ENCODE data around the gene PCDH9.

The PCDH9 gene

GRCh38 chr13:66807251-66807650, 422.9 kb downstream of the PCDH9 start:
- no peak for DNase-seq (ENCODE audit: low read depth in 1 of 2, low spot score in 1 of 2)
- Histone ChIP-seq H3K27me3 (ENCODE audit: insufficient read depth, poor library complexity, severe bottlenecking) (no peaks in the 10 kb centered on the region), H3K27ac (replicated peaks) (no peak overlapping the region), H3K4me3 (replicated peaks; ENCODE audit: insufficient read depth, low read length) (no peak overlapping the region)
- TF ChIP-seq, protein P1, sequence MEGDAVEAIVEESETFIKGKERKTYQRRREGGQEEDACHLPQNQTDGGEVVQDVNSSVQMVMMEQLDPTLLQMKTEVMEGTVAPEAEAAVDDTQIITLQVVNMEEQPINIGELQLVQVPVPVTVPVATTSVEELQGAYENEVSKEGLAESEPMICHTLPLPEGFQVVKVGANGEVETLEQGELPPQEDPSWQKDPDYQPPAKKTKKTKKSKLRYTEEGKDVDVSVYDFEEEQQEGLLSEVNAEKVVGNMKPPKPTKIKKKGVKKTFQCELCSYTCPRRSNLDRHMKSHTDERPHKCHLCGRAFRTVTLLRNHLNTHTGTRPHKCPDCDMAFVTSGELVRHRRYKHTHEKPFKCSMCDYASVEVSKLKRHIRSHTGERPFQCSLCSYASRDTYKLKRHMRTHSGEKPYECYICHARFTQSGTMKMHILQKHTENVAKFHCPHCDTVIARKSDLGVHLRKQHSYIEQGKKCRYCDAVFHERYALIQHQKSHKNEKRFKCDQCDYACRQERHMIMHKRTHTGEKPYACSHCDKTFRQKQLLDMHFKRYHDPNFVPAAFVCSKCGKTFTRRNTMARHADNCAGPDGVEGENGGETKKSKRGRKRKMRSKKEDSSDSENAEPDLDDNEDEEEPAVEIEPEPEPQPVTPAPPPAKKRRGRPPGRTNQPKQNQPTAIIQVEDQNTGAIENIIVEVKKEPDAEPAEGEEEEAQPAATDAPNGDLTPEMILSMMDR (IDR thresholded peaks at IDR 0.05; ENCODE audit: insufficient read depth, low read length), result no peak
- no peak for TF ChIP-seq GABPA (IDR thresholded peaks at IDR 0.05; ENCODE audit: low read depth)
- TF ChIP-seq, protein P2, sequence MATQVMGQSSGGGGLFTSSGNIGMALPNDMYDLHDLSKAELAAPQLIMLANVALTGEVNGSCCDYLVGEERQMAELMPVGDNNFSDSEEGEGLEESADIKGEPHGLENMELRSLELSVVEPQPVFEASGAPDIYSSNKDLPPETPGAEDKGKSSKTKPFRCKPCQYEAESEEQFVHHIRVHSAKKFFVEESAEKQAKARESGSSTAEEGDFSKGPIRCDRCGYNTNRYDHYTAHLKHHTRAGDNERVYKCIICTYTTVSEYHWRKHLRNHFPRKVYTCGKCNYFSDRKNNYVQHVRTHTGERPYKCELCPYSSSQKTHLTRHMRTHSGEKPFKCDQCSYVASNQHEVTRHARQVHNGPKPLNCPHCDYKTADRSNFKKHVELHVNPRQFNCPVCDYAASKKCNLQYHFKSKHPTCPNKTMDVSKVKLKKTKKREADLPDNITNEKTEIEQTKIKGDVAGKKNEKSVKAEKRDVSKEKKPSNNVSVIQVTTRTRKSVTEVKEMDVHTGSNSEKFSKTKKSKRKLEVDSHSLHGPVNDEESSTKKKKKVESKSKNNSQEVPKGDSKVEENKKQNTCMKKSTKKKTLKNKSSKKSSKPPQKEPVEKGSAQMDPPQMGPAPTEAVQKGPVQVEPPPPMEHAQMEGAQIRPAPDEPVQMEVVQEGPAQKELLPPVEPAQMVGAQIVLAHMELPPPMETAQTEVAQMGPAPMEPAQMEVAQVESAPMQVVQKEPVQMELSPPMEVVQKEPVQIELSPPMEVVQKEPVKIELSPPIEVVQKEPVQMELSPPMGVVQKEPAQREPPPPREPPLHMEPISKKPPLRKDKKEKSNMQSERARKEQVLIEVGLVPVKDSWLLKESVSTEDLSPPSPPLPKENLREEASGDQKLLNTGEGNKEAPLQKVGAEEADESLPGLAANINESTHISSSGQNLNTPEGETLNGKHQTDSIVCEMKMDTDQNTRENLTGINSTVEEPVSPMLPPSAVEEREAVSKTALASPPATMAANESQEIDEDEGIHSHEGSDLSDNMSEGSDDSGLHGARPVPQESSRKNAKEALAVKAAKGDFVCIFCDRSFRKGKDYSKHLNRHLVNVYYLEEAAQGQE (IDR thresholded peaks at IDR 0.05; ENCODE audit: insufficient replicate concordance, low read depth), result no peak
- TF ChIP-seq POLR2AphosphoS5 (IDR thresholded peaks at IDR 0.05; ENCODE audit: low read depth), result no peak
- TF ChIP-seq SPI1 (IDR thresholded peaks at IDR 0.05; ENCODE audit: borderline replicate concordance, low read depth), result no peak

DNA sequence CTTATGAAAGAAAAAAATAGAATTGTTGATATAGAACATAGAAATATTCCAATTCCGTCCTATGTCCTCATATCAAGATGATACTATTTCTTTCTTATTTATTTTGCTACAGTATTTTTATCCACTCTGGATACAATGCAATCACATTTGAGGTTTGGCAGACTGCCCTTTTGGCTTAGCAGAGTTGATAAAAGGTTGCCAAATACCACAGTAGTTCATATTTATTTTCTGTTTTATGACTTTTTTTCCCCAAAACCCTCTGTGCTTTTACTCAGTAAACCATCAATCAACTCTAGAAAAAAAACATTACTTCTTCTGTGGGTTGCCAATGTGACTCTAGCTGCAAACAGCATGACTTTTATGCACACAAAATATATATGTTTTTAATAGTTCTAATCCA, 424.5 kb downstream of the PCDH9 start:
- Histone ChIP-seq H3K27me3 (ENCODE audit: insufficient read depth, poor library complexity, severe bottlenecking) (no peaks in the 10 kb centered on the region), H3K27ac (replicated peaks) (no peak overlapping the region), H3K4me3 (replicated peaks; ENCODE audit: insufficient read depth, low read length) (no peak overlapping the region)
- DNase-seq (ENCODE audit: low read depth in 1 of 2, low spot score in 1 of 2), result no peak
- TF ChIP-seq, protein P1 (IDR thresholded peaks at IDR 0.05; ENCODE audit: insufficient read depth, low read length), result no peak
- TF ChIP-seq POLR2AphosphoS5 (IDR thresholded peaks at IDR 0.05; ENCODE audit: low read depth) (no peak), SPI1 (IDR thresholded peaks at IDR 0.05; ENCODE audit: borderline replicate concordance, low read depth) (no peak), GABPA (IDR thresholded peaks at IDR 0.05; ENCODE audit: low read depth) (no peak)
- TF ChIP-seq, protein P2 (IDR thresholded peaks at IDR 0.05; ENCODE audit: insufficient replicate concordance, low read depth), result no peak

- Histone ChIP-seq H3K27ac (replicated peaks) (no peak overlapping the region), H3K27me3 (ENCODE audit: insufficient read depth, poor library complexity, severe bottlenecking) (no peaks in the 10 kb centered on the region), H3K4me3 (replicated peaks; ENCODE audit: insufficient read depth, low read length) (no peak overlapping the region)
- TF ChIP-seq POLR2AphosphoS5 (IDR thresholded peaks at IDR 0.05; ENCODE audit: low read depth), result no peak
- no peak for TF ChIP-seq SPI1 (IDR thresholded peaks at IDR 0.05; ENCODE audit: borderline replicate concordance, low read depth)
- no peak for TF ChIP-seq GABPA (IDR thresholded peaks at IDR 0.05; ENCODE audit: low read depth)
- TF ChIP-seq, protein P2 (IDR thresholded peaks at IDR 0.05; ENCODE audit: insufficient replicate concordance, low read depth), result no peak
- TF ChIP-seq, protein P1 (IDR thresholded peaks at IDR 0.05; ENCODE audit: insufficient read depth, low read length), result no peak
- no peak for DNase-seq (ENCODE audit: low read depth in 1 of 2, low spot score in 1 of 2)
Observed at GRCh38 chr13:66803808-66804456, 426.2 kb downstream of the PCDH9 start.
